CD4-positive, alpha-beta T cell treated with Interleukin-17A for 1 hour (primary cell): ENCODE data around the gene GABRR2.
"Not testable (repeated sequence)": the region's sequence is repeated elsewhere in the genome, so short reads cannot be mapped to it uniquely, and the experiment has no call there.

Source experiments
- DNase-seq: peaks from one replicate; pipeline ENCODE4 v3.0.0-alpha.2; 2020

GABRR2 gene

DNA sequence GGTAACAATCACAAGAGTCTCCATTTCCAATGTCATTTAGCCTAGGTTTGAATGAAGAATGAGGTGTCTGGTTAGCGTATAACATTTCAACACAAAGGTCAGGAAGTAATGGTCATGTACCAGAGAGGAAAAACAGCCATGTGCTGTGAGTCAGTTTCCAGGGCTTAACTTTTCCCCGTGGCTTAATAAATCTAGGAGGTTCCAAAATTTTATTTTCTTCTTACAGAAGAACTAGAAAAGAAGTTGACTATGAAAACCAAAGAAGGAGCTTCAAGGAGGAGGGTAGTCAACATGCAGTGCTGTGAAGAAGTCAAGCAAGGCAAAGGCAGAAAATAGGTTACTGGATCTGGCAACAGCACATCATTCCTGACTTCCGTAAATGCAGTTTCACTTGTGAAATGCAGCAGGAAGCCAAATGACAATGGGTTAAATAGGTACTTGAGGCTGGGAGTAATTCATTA lies 8.4 kb upstream of the GABRR2 start:
- no peak for DNase-seq

DNA sequence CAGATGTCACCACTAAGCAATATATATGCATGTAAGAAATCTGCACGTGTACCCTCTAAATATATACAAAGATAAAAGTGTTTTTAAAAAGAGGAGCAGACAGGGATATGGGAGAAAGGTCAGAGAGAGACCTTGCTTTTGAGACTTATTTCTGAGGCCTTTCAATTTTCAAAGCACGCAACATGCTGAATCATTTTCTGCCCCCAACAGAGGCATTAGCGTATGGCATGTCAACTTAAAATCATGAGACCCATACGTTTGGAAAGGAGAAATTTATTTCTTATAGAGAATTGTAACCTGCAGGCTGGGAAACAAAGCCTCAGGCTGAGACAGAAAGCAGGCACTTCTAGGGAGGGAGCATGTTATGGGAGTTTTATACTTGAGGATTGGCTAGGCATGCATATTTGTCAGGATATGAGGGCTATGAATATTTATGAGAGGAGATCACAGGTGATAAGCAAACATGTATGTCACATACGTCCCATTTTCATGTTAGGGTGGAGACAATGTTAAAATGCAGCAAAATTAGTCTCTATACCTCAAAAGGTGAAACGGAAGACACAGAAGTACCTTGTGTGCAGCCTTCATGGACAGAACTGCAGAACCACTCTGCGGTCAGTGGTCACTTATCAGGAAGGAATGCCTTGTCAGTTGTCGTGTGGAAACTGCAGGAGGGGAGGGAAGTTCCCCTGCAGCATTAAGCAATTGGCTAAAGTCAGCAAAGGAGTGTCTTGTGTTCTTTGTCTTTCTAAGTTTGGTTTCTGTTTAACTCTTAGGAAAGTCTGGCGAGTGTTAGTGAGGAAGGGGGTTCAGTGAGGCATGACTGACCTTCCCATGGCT lies 6.3 kb upstream of the GABRR2 start:
- DNase-seq, result no peak

DNA sequence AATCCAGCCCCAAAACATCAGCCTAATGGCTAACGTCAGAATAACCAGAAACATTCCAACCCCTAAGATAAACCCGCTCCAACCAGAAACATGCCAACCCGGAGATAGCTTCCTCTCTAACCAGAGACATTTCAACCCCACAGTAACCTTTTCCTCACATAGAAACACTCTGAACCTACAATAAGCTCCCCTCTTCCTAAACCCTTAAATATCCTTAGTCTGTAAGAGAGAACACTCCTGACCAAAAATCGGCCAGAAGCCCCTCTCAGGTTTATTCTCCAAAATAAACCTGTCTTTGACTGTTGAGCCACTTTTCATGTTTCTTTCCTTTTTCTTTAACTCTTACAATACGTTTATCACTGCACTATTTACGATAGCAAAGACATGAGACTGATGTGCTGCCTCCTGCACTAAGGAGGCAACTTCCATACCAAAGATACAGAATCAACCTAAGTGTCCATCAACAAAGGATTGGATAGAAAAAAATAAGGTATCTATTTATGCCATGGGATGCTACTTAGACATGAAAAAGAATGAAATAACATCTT lies 5.0 kb upstream of the GABRR2 start:
- no peak for DNase-seq

DNA sequence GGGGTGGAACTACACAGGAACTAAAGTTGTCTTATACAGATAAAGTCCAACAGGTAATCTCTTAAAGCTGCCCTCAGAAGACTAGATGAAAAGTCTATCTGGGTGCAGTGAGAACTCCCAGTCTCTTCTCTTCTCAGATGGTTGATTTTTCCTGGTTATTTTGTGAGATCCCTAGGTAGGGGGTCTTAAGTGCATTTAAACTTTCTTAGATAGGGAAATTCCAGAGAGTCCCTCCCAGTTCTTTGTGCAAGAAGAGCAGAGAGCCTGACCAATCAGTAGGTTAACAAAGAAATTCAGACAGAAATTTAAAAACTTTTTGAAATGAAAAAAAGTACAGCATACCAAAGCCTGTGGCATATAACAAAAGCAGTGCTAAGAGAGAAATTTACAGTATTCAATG lies 2.0 kb upstream of the GABRR2 start:
- DNase-seq, result no peak

DNA sequence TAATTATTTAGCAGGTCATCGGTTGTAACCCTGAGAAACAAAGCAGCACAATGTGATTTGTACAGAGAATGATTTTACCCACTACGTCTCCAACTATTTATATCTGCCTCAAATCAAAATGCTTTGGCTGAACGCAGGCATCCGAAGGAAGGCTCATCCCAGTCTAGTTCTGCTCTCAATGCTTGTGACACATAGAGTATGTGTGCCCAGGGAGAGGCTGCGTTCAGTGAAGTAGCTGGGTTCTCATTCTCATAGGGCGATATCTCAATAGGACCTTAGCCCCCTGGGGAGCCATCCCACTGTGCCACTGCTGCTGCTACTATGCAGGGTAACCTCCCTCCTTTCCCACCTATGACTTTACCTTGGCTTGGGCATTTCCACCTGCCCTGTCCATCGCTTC lies 407 bp downstream of the GABRR2 start:
- no peak for DNase-seq

DNA sequence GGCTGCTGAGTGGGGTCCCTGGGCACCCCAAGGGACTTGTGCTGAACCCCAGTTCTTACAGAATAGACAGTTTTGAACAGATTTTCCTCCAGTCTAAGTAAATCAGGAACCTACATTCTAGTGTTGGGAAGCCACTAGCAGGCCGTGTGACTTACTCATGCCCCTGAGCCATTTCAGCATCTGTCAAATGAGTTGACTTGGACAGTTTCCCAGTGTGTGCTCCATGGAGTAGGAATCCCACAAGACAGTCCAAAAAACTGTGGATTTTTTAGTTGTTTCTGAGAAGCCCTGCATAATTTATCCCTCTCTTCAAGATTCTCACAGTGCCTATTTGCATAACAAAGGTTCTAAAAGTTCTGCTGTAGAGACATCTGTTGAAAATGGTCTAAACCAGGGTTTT lies 2.1 kb downstream of the GABRR2 start:
- no peak for DNase-seq

DNA sequence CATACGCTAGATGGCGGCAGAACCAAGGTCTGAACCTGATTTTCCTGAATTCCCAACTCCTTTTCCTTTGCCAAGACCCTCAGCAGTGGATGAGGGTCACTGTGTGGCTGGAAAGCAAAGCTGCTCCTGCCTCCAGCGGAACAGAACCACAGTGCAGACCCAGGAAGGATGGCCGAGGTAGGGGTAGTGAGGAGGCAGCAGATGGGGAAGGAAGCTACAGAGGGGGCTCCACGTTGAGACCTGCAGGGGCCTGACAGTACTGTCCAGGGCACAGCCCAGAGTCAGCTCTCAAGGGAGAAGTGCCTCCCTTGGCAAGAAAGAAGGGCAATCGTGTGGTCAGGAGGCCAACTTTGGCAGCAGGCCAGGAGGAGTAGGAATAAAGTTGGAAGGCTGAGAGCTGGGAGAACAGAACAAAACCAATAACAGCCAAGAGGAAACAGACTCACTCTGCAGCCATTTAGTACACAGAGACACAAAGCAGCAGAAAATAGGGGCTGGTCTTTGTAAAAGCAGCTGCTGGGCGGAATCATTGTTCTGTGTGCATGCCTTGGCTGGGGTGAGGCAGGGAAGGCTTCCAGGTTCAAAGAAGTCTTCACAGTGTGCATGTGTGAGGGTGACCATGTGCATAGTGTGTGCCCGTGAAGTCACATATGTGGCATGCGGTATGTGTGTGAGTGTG lies 3.1 kb downstream of the GABRR2 start:
- DNase-seq, result no peak

DNA sequence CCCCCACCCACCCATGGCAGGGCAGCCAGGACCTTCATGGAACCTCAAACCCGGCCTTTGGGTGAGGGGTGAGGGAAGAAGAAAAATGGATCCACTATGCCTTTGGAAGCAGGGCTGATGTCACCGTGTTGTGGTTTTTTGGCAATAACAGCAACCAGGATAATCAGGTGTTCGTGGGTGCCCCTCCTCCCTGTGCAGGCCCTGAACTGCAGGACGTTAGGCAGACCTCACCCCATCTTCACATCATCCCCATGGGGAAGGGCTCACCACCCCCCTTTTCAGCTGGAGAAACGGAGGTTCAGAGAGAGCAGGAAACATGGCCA lies 3.6 kb downstream of the GABRR2 start:
- no peak for DNase-seq

DNA sequence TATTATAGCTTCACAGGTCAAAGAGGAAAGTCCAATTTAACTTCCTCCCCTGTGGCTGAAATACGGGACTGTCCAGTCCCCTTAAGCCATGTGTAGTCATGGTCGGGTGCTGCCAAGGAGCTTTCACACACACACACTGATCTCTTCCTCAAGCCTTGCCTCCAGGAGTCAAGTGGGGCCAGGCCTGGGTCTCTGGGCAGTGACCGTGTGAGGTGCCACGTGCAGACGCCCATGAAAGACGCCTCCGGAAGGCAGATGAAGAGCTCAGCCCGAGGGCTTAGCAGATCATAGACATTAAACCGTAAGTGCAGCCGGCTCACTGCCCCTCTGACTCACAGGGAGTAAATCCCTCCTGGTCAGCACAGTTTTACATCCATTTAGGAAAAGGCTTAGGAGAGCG lies 4.2 kb downstream of the GABRR2 start:
- DNase-seq, result no peak

DNA sequence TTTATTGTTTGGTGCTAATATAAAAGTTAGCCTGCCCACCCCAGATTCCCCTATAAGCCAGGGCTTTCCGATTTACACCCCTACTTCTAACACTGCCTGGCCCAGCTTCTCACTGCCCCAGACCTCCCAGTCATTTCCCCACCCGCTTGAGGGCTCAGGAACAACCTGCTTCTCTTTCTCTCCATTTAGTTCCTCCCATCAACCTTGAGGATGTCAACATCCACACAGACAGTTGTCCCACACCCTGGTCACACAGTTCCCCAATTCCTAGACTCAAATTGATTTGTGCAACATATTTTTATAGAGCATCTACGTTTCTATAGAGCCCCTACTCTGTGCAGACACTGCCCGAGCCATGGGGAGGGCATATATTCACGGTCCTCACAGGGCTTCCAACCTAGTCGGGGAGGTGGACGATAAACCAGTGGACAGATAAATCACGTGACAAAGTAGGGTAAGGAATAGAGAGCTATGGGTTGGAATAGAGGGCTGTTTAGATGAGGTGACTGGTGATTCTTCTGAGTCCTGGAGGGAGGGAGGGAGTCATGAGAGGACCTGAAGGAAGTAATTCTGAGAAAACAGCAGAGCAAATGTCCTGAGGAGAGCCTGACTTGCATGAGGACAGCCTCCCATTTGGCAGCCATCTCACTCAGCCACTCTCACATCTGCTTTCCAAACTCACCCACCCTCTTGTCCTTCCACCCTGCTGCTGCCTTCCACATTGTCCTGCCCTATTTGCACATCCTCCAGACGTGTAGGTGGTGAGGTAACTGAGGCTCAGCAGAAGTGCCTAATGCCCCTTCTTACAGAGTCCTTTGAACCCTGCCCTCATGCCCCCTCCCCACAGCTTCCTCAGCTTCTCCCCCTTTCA lies 6.3 kb downstream of the GABRR2 start:
- DNase-seq, result no peak

DNA sequence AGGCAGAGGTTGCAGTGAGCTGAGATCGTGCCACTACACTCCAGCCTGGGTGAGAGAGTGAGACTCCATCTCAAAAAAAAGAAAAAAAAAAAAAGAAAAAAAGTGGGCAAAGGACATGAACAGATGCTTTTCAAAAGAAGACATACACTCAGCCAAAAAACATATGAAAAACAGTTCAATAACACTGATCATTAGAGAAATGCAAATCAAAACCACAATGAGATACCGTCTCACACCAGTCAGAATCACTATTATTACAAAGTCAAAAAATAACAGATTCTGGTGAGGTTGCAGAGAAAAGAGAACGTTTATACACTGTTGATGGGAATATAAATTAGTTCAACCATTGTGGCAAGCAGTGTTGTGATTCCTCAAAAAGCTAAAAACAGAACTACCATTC lies 10.6 kb downstream of the GABRR2 start:
- not testable (repeated sequence) for DNase-seq

DNA sequence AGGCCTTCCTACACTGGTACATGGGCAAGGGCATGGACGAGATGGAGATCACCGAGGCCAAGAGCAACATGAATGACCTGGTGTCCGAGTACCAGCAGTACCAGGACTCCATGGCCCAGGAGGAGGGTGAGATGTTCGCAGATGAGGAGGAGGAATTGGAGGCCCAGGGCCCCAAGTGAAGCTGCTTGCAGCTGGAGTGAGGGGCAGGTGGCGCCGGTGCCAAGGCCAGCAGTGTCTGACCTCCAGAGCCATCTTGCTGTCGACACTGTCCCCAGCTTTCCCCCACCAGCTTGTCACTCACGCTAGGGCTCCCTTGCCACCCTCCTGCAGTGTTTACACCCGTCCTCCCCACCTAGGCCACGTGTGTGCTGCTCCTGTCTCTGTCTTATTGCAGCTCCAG lies 12.2 kb downstream of the GABRR2 start:
- DNase-seq, result no peak

DNA sequence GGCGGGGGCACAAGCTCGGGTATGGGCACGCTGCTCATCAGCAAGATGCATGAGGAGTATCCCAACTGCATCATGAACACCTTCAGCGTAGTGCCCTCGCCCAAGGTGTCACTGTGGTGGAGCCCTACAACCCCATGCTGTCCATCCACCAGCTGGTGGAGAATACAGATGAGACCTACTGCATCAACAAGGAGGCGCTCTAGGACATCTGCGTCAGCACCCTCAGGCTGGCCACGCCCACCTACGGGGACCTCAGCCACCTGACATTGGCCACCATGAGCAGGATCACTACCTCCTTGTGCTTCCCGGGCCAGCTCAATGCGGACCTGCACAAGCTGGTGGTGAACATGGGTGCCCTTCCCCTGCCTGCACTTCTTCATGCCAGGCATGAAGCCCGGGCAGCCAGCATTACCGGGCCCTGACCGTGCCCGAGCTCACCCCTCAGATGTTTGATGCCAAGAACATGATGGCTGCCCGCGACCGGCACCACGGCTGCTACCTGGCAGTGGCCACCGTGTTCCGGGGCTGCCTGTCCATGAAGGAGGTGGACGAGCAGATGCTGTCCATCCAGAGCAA lies 12.8 kb downstream of the GABRR2 start:
- DNase-seq, result no peak

DNA sequence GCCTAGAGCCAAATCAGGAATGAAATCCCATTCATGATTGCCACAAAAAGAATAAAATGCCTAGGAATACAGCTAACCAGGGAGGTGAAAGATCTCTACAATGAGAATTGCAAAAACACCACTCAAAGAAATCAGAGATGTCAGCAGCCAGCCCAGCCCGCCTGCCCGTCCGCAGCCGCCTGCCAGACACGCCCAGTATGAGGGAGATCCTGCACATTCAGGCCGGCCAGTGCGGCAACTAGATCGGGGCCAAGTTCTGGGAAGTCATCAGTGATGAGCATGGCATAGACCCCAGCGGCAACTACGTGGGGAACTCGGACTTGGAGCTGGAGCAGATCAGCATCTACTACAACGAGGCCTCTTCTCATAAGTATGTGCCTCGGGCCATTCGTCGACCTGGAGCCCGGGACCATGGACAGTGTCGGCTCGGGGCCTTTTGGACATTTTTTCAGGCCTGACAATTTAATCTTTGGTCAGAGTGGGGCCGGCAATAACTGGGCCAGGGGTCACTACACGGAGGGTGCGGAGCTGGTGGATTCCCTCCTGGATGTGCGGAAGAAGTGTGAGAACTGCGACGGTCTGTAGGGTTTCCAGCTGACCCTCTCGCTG lies 13.4 kb downstream of the GABRR2 start:
- DNase-seq, result no peak

DNA sequence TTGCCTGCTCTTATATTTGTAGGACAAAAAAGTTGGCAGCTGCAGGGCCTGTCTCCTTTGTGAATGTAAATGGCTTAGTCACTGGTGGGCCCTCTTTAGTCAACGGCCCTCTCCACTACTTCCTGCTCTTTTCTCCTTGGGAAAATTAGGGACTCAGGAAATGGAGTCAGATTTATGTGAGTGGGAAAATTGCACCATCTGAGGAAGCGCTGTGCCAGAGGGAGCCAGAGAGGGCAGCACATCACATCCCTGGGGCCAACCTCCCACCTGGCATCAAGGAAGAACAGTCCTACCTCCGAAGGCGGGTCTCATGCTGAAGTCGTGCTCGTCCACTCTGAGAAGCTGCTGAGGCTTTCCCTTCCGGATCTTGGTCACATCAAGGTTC lies 15.6 kb downstream of the GABRR2 start:
- DNase-seq, result no peak

DNA sequence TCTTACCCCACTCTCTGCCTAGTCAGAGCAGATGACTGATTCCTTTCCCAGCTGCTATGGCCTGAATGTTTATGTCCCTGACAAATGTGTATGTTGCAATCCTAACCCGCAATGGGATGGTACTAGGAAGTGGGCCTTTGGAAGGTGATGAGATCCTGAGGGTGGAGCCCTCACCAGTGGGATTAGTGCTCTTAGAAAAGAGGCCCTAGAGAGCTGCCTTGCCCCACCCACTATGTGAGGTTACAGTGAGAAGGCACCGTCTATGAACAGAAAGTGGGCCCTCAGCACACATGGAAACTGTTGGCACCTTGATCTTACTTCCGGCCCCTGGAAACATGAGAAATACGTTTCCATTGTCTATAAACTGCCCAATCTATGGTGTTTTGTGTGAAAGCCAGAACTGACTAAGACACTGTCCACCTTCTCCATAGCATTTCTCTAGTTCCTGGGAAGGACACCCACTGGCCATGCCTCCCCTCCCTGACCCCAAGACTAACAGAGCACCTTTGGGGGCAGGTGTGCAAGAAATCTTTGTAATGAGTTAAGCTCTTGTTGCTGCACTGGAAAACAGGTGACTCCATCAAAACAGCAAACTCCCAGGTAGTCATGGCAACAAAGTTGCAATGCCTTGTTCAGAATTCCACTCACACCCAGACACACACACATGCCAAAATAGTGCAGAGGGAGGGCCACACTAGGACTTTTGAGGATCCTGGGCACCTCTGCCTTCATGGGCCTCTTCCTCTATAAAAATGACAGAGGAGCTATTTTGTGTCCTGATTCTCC lies 16.2 kb downstream of the GABRR2 start:
- DNase-seq, result peak; percentile 64

DNA sequence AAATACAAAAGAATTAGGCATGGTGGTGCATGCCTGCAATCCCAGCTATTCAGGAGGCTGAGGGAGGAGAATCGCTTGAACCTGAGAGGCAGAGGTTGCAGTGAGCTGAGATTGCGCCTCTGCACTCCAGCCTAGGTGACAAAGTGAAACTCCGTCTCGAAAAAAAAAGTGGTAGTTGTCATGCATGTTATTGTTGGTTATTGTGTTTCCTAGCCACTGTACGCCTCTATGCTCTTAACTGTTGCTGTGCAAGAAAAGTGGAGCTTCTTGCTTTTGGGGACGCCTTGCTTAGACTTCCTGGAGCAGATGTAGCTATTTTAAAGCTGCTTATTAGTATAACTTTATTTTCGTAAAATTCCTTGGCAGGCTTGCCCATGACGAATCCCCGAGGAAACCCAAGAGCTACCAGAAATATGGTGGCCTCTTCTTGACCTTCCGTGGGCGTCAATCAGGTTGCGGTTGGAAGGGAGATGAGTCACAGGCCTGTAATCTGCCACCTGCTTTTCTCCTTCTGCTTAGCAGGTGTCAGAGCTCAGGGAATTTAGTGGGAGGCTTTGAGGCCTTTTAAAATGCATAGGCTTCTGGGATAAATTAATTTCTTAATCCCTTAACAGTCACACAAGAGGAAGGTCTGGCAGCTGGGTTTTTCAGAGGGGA lies 17.3 kb downstream of the GABRR2 start:
- peak; percentile 69 for DNase-seq

DNA sequence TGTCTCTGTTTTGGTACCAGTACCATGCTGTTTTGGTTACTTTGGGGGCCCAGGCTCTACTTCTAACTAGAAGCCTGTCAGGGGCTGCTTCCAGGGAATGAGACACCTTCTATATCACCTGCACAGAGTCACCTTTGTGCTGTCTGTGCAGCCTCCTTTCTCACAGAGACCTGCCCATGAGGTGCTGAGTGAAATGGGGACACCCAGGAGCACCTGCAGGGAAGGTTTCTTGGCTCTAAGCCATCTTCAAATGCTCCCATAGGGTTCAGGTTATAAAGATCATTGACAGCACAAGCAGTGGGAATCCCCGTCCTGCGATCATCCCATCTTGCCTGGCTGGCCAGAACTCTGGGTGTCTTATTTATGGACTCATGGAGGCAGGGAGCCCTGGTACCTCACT lies 19.1 kb downstream of the GABRR2 start:
- no peak for DNase-seq

DNA sequence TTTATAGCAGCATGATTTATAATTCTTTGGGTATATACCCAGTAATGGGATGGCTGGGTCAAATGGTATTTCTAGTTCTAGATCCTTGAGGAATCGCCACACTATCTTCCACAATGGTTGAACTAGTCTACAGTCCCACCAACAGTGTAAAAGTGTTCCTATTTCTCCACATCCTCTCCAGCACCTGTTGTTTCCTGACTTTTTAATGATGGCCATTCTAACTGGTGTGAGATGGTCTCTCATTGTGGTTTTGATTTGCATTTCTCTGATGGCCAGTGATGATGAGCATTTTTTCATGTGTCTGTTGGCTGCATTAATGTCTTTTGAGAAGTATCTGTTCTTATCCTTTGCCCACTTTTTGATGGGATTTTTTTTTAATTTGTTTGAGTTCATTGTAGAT lies 20.0 kb downstream of the GABRR2 start:
- not testable (repeated sequence) for DNase-seq

DNA sequence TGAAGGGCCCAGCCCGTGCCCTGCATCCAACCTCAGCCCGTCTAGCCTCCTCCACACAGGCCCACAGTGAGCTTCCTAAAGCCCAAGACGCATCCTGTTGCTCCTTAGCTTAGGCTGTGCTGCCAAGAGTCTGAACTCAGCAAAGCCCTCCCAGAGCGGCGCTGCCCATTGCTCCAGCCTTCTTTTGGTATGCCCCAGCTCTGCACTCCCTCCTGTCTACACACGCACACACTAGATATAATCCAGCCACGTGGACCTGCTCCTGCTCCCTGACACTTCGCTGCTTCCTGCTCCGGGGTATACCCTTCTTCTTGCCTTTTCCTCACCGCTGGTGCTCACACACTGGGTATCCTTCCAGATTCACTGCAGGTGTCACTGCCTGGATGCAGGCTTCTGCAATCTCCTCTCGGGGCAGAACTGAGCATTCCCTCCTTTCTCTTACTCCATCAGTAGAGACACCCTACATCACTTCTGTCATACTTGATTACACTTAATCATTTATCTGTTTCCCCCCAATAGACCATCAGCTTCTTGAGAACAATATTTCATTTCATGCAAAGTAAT lies 23.8 kb downstream of the GABRR2 start:
- DNase-seq, result no peak
